GM19455 (cell line): ENCODE measurements around the gene LTB4R.

Source experiments
- ATAC-seq: cut with Tn5 transposase; IDR thresholded peaks from one replicate; pipeline ENCODE4 v1.9.1; 2021; ENCODE audit not compliant: unreplicated experiment

The LTB4R gene

GRCh38 chr14:24277606-24278321 is 33.5 kb upstream of the LTB4R start:
- ATAC-seq = no peak

GRCh38 chr14:24278424-24278823 is 32.9 kb upstream of the LTB4R start:
- ATAC-seq = no peak

- ATAC-seq = no peak
Observed at GRCh38 chr14:24279301-24280186, 31.8 kb upstream of the LTB4R start.

GRCh38 chr14:24280797-24281460 is 30.4 kb upstream of the LTB4R start:
- ATAC-seq = no peak

GRCh38 chr14:24281636-24282035 is 29.7 kb upstream of the LTB4R start:
- ATAC-seq = no peak

- ATAC-seq = no peak
Observed at GRCh38 chr14:24282736-24283135, 28.6 kb upstream of the LTB4R start.

- no peak for ATAC-seq
Observed at GRCh38 chr14:24283796-24284460, 27.4 kb upstream of the LTB4R start.

- ATAC-seq = no peak
Observed at GRCh38 chr14:24284501-24285035, 26.7 kb upstream of the LTB4R start.

GRCh38 chr14:24285351-24285750 is 26.0 kb upstream of the LTB4R start:
- no peak for ATAC-seq

- ATAC-seq = no peak
Observed at GRCh38 chr14:24286996-24287395, 24.3 kb upstream of the LTB4R start.

GRCh38 chr14:24289649-24290280 is 21.5 kb upstream of the LTB4R start:
- ATAC-seq = no peak

GRCh38 chr14:24290746-24291145 is 20.6 kb upstream of the LTB4R start:
- no peak for ATAC-seq

GRCh38 chr14:24291446-24292117 is 19.7 kb upstream of the LTB4R start:
- no peak for ATAC-seq

- no peak for ATAC-seq
Observed at GRCh38 chr14:24292118-24292807, 19.0 kb upstream of the LTB4R start.

- ATAC-seq = no peak
Observed at GRCh38 chr14:24293525-24293924, 17.8 kb upstream of the LTB4R start.

GRCh38 chr14:24296341-24297157 is 14.8 kb upstream of the LTB4R start:
- ATAC-seq = no peak

GRCh38 chr14:24297190-24297964 is 13.9 kb upstream of the LTB4R start:
- no peak for ATAC-seq

GRCh38 chr14:24298892-24299254 is 12.4 kb upstream of the LTB4R start:
- no peak for ATAC-seq
